ENCODE results near the gene GGPS1.
A peak's percentile ranks its signal among the peaks of the same experiment; 100 is the strongest.

Gene GGPS1

DNA sequence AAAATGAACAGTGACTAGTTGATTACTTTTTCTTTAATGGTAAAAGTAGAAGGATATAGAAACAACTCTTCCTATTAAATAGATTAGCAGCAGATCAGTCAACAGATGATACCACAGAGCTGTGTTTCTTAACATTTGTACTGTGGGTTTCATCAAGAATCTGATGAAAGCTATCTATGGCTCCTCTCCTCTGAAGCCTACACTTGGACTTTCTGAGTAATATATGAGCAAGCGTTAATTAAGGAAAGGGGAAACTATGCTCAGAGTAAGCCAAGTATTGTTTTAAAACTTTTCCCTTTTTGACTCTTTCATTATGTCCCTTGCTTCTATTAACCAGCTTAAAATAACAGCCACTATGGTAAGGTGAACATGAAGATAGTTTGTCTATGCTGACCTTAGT lies 11.2 kb upstream of the GGPS1 start:
- Mint-ChIP-seq H3K36me3 (peaks cover 24% of the 10 kb centered on the region), H3K27ac (no peak overlapping the region), H3K27me3 (no peaks in the 10 kb centered on the region), H3K4me3 (no peak overlapping the region), H3K9me3 (no peaks in the 10 kb centered on the region), H3K4me1 (peaks cover 72% of the 10 kb centered on the region)
- CTCF ChIA-PET = no interaction called here
- DNase-seq = no peak

DNA sequence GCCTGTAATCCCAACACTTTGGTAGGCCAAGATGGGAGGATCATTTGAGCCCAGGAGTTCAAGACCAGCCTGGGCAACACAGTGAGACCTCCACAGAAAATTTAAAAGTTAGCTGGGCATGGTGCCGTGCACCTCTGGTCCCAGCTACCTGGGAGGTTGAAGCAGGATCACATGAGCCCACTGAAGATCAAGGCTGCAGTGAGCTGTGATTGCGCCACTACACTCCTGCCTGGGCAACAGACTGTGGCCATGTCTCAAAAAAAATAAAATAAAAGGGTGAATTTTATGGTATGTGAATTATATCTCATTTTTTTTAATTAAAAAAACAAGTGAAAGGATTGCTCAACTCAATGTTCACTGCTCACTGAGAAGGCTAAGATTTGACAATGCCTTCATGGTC lies 9.1 kb upstream of the GGPS1 start:
- Mint-ChIP-seq H3K27ac (no peak overlapping the region), H3K36me3 (peaks cover 32% of the 10 kb centered on the region), H3K4me3 (no peak overlapping the region), H3K9me3 (no peaks in the 10 kb centered on the region), H3K27me3 (no peaks in the 10 kb centered on the region), H3K4me1 (peaks cover 61% of the 10 kb centered on the region)
- CTCF ChIA-PET = interaction anchor here (0.9 to 1.5 kb wide), 2 partner anchors 46 to 96 kb away, joined by 3 read pairs; no protein-coding TSS in a partner anchor
- DNase-seq = no peak

DNA sequence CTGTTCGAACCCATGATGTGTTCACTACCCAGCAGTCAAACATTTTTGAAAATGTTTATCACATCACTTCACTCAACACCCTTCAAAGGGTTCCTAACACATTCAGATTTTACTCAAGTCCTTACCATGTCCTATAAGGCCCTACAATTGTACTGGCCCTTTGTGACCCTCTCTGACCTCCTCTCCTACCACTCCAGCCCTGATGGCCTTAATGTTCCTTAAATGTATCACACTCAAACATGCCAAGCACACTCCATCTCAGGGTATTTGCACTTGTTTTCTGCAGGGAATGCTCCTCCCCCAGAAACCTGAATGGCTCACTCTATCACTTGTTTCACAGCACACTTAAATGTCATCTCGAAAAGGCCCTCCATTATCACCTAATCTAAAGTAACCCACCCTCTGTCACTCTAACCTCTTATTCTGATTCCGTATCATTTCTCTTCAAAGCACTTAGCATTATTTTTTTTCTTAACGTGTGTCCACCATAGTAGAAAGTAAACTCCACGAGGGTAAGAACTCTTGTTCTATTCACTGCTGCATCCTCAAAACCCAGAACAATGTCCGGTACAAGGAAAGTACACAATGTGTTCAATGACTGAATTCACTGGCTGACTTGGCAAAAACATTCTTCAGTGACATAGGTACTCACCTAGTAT lies 7.7 kb upstream of the GGPS1 start:
- Mint-ChIP-seq H3K27me3 (no peaks in the 10 kb centered on the region), H3K4me1 (peaks cover 60% of the 10 kb centered on the region), H3K9me3 (no peaks in the 10 kb centered on the region), H3K27ac (peak overlapping the region; percentile 0), H3K4me3 (no peak overlapping the region), H3K36me3 (peaks cover 34% of the 10 kb centered on the region)
- DNase-seq = no peak
- CTCF ChIA-PET = no interaction called here

DNA sequence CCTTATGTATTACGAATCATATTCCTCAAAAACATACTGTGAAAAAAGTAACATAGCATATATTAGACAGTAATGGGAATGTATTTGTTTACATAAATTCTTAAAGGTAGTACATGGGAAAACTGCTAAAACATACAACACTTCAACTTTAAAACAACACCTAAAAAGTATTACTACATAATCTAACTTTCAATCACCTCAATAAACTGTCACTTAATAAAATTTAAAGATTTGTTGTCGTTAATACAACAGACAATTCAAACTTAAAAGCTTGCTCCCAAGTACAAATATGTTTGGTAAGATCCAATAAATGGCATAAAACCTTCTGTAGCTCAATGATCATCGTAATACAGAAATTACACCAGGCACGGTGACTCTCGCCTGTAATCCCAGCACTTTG lies 4.1 kb upstream of the GGPS1 start:
- Mint-ChIP-seq H3K9me3 (no peaks in the 10 kb centered on the region), H3K4me1 (peaks cover 49% of the 10 kb centered on the region), H3K27ac (peak overlapping the region; percentile 62), H3K4me3 (peak overlapping the region; percentile 94), H3K36me3 (peaks cover 31% of the 10 kb centered on the region), H3K27me3 (no peaks in the 10 kb centered on the region)
- CTCF ChIA-PET = interaction anchor here (1.4 to 1.6 kb wide), 3 partner anchors 9 to 72 kb away, joined by 5 to 6 read pairs (median 5); no protein-coding TSS in a partner anchor
- no peak for DNase-seq

DNA sequence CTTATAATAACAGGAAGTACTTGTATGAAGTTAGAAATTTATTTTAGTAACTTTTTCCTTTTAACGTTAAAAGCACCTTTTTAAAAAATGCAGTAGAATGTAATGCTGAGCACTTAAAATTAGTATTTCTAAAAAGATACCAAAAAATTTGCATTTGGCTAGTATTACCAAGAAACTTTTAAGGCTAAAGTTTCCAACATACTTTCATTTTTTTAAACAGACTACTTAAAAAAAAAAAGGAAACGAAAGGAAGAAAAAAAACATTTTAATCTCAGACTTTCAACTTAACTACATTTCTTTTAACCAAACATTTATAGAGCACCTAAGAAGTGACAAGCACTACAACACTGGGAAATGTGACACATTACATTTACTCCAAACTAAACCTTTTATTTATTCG lies 3.2 kb upstream of the GGPS1 start:
- Mint-ChIP-seq H3K36me3 (peaks cover 29% of the 10 kb centered on the region), H3K27ac (peak overlapping the region; percentile 98), H3K4me1 (peaks cover 45% of the 10 kb centered on the region), H3K4me3 (peak overlapping the region; percentile 94), H3K9me3 (no peaks in the 10 kb centered on the region), H3K27me3 (no peaks in the 10 kb centered on the region)
- DNase-seq = no peak
- CTCF ChIA-PET = interaction anchor here (1.4 to 1.6 kb wide), 3 partner anchors 10 to 72 kb away, joined by 5 to 6 read pairs (median 5); no protein-coding TSS in a partner anchor

- Mint-ChIP-seq H3K27me3 (no peaks in the 10 kb centered on the region), H3K9me3 (no peaks in the 10 kb centered on the region), H3K4me3 (peak overlapping the region; percentile 94), H3K36me3 (peaks cover 23% of the 10 kb centered on the region), H3K27ac (peak overlapping the region; percentile 98), H3K4me1 (peaks cover 37% of the 10 kb centered on the region)
- CTCF ChIA-PET = interaction anchor here (0.7 to 1.6 kb wide), 2 partner anchors 73 to 228 kb away, joined by 3 to 6 read pairs; no protein-coding TSS in a partner anchor
- DNase-seq = no peak
Measured at GRCh38 chr1:235325854-235326253, 2.5 kb upstream of the GGPS1 start.

DNA sequence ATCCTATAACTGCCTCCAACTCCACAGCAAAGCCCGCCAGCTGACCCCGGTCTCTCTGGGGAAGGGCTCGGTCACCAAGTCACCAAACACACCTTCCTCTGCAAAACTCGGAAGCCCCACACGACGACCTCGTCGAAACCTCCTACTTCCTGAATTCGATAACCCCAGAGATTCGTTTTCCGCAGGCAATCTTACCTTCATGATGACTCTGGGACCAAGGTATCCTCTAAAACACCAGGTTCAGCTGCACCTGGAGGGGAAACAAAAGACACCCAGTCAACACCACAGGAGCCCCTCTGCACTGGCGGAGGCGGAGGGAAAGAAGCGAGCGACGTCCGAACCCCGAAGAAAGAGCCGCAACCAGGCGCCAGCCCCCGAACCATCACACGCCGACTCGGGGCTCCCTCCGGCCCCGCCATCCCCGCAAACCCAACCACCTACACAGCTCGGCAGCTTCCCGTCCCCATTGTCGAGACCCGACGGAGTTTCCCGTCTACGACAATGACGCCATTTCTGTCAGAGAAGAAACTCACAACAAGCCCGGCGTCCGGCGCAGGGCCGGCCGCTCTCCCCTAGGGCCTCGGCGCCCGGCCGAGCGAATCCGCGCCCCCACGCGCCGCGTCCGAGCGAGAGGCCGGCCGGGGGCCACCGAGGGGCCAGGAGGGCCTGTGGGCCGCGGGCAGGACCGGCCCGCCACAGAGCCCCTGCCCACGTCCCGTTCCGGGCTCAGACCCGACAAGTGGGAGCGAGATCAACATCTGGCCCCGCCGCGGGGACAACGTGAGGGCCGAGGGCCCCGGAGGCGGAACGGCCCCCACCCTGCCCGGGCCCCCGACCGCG lies 1.4 kb upstream of the GGPS1 start:
- Mint-ChIP-seq H3K9me3 (no peaks in the 10 kb centered on the region), H3K27ac (peak overlapping the region; percentile 98), H3K4me1 (peaks cover 28% of the 10 kb centered on the region), H3K4me3 (peak overlapping the region; percentile 94), H3K27me3 (no peaks in the 10 kb centered on the region), H3K36me3 (peaks cover 29% of the 10 kb centered on the region)
- DNase-seq = peak; percentile 75
- CTCF ChIA-PET = interaction anchor here (0.6 kb wide), 1 partner anchor 25 kb away, joined by 3 read pairs; no protein-coding TSS in a partner anchor

- no peaks in the 10 kb centered on the region for H3K9me3 Mint-ChIP-seq
- H3K27ac Mint-ChIP-seq = peak within 1 kb of the TSS; percentile 98
- no peaks in the 10 kb centered on the region for H3K27me3 Mint-ChIP-seq
- peaks cover 25% of the 10 kb centered on the region for H3K36me3 Mint-ChIP-seq
- H3K4me1 Mint-ChIP-seq = peaks cover 20% of the 10 kb centered on the region
- H3K4me3 Mint-ChIP-seq = peak within 1 kb of the TSS; percentile 94
- CTCF ChIA-PET = no interaction called here
- no peak for DNase-seq
Measured at GRCh38 chr1:235327559-235328270, 655 bp upstream of the GGPS1 start, which contains the start of gene ARID4B. TSS of gene ARID4B (minus strand) at chr1:235328179. CDS start at chr1:235326919, 1,260 bp downstream.

DNA sequence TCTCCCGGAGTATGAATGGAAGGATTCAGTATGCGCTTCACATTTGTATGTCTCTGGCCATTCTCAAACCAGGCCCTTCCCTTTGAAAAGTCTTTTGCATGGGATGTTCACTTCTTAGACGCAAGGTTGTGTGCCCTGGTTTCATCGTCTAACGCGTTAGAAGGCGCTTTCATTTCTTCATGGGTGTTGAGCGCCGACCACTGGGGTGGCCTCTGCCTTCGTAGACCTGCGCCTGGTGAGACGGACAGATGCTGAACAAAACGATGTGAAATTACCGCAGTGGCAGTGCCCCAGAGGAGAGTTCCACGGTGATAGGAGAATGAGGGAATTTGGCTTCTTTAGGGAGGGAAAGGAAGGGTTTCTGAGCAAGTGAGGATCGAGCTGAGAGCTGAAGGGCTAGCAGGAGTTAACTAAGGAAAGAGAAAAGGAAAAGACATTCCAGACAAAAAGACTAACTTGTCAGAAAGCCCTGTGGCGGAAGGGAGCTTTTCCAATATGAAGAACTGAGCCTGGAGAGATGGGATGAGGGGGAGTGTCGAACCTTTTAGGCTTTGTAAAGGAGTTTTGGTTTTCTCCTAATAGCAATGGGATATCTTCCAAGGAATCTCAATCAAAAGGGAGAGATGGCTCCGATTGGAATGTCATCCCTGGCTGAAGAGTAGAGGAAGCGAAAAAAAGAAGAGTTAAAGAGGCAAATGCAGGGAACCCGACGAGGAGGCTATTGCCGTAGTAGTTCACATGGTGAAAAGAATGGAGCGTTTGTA lies 951 bp downstream of the GGPS1 start:
- Mint-ChIP-seq H3K4me1 (peaks cover 20% of the 10 kb centered on the region), H3K27ac (no peak overlapping the region), H3K4me3 (no peak overlapping the region), H3K9me3 (no peaks in the 10 kb centered on the region), H3K36me3 (peaks cover 26% of the 10 kb centered on the region), H3K27me3 (no peaks in the 10 kb centered on the region)
- DNase-seq = peak; percentile 66
- CTCF ChIA-PET = interaction anchor here (1.1 to 1.6 kb wide), 5 partner anchors 25 to 149 kb away, joined by 3 to 5 read pairs (median 3); no protein-coding TSS in a partner anchor

DNA sequence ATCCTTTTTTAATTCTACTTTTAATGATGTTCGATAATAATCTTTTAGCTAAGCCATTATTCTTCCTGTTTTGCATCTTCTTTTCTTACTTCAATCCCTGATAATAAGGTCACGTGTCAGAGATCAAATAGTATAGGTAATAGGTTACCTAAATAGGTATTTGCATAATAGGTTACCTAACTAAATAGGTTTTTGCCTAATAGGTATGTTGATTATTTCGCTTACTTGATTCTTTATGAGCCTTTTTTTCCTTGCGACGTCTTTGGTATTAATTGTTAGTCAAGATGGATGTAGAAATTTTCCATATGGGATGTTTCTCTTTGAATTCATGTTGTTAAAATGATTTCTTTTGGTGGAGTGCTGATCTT lies 2.5 kb downstream of the GGPS1 start:
- no peaks in the 10 kb centered on the region for H3K9me3 Mint-ChIP-seq
- DNase-seq = no peak
- H3K27ac Mint-ChIP-seq = no peak overlapping the region
- no peak overlapping the region for H3K4me3 Mint-ChIP-seq
- H3K27me3 Mint-ChIP-seq = no peaks in the 10 kb centered on the region
- peaks cover 11% of the 10 kb centered on the region for H3K4me1 Mint-ChIP-seq
- H3K36me3 Mint-ChIP-seq = peaks cover 24% of the 10 kb centered on the region
- CTCF ChIA-PET = interaction anchor here (0.6 to 1.6 kb wide), 5 partner anchors 55 to 218 kb away, joined by 3 to 5 read pairs (median 3); no protein-coding TSS in a partner anchor

- no peaks in the 10 kb centered on the region for H3K9me3 Mint-ChIP-seq
- peaks cover 25% of the 10 kb centered on the region for H3K36me3 Mint-ChIP-seq
- H3K27me3 Mint-ChIP-seq = no peaks in the 10 kb centered on the region
- CTCF ChIA-PET = interaction anchor here (0.6 to 1.1 kb wide), 3 partner anchors 78 to 218 kb away, joined by 3 to 5 read pairs (median 3); no protein-coding TSS in a partner anchor
- no peak overlapping the region for H3K27ac Mint-ChIP-seq
- peaks cover 12% of the 10 kb centered on the region for H3K4me1 Mint-ChIP-seq
- DNase-seq = no peak
- H3K4me3 Mint-ChIP-seq = no peak overlapping the region
Measured at GRCh38 chr1:235331401-235331800, 3.0 kb downstream of the GGPS1 start.

- Mint-ChIP-seq H3K27ac (peak overlapping the region; percentile 86), H3K36me3 (peaks cover 24% of the 10 kb centered on the region), H3K4me1 (peaks cover 26% of the 10 kb centered on the region), H3K9me3 (no peaks in the 10 kb centered on the region), H3K27me3 (no peaks in the 10 kb centered on the region), H3K4me3 (peak overlapping the region; percentile 27)
- CTCF ChIA-PET = interaction anchor here (1.4 kb wide), 1 partner anchor 84 kb away, joined by 5 read pairs; no protein-coding TSS in a partner anchor
- peak; percentile 57 for DNase-seq
Measured at GRCh38 chr1:235336903-235337302, 8.5 kb downstream of the GGPS1 start.

DNA sequence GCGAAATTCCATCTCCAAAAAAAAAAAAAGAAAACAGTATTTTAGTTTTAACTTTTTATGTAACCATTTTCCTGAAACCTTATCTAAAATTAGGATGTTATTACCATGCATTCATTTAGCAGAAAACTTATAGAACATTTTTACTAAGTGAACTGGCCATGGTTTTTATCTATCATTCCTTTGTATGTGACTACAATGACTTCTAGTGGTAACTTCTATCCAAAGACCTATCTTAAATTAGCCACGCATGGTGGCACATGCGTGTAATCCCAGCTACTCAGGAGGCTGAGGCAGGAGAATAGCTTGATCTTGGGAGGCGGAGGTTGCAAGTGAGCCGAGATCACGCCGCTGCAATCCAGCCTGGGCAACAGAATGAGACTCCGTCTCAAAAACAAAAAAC lies 11.4 kb downstream of the GGPS1 start:
- H3K9me3 Mint-ChIP-seq = no peaks in the 10 kb centered on the region
- H3K27ac Mint-ChIP-seq = peak overlapping the region; percentile 74
- H3K36me3 Mint-ChIP-seq = peaks cover 35% of the 10 kb centered on the region
- no peak overlapping the region for H3K4me3 Mint-ChIP-seq
- CTCF ChIA-PET = interaction anchor here (0.6 to 1.7 kb wide), 8 partner anchors 77 to 707 kb away, joined by 3 to 7 read pairs (median 4); no protein-coding TSS in a partner anchor
- peaks cover 22% of the 10 kb centered on the region for H3K4me1 Mint-ChIP-seq
- DNase-seq = no peak
- H3K27me3 Mint-ChIP-seq = no peaks in the 10 kb centered on the region
